GM21367 (cell line): ENCODE results near the gene CD53.
"Not testable (repeated sequence)": the region's sequence is repeated elsewhere in the genome, so short reads cannot be mapped to it uniquely, and the experiment has no call there.

Source experiments
- ATAC-seq: cut with Tn5 transposase; IDR thresholded peaks from one replicate; pipeline ENCODE4 v1.9.1; 2021; ENCODE audit not compliant: unreplicated experiment

CD53 gene

GRCh38 chr1:110914676-110915075 is 41.7 kb downstream of the CD53 start:
- ATAC-seq, result no peak

GRCh38 chr1:110915804-110916203 is 42.9 kb downstream of the CD53 start:
- no peak for ATAC-seq

- ATAC-seq, result no peak
These were observed 43.3 kb downstream of the CD53 start for GRCh38 chr1:110916274-110916668.

GRCh38 chr1:110916669-110917306 is 43.8 kb downstream of the CD53 start:
- peak; percentile 49 for ATAC-seq

DNA sequence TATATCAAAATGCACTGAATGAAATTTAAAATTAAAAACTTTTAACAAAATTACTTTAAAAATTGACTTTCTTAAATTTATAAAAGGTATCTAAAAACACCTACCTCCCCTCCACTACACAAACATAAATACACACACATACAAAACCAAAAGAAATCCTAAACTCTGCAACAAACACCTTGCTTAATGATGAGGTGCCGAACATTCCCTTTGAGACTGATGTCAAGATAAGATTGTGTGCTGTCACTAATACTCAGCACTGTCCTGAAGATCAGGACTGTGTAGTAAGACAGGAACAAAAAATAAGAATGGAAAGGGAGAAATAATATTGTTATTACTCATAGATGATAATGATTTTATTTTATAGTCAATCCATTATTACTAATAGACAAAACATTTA is 45.1 kb downstream of the CD53 start:
- ATAC-seq, result no peak

DNA sequence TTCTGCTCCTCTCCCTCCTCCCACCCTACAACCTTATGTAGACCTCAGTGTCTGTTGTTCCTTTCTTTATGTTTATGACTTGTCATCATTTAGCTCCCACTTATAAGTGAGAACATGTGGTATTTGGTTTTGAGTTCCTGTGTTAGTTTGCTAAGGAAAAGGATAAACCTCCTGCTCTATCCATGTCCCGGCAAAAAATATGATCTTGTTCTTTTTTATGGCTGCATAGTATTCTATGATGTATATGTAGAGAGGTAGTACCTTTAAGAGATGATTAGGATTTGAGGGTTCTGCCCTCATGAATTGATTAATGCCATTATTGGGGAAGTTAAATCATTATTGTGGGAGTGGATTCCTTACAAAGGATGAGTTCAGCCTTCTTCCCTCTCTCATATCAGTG is 49.0 kb downstream of the CD53 start:
- ATAC-seq, result no peak

GRCh38 chr1:110927484-110928075 is 54.6 kb downstream of the CD53 start:
- ATAC-seq, result no peak

DNA sequence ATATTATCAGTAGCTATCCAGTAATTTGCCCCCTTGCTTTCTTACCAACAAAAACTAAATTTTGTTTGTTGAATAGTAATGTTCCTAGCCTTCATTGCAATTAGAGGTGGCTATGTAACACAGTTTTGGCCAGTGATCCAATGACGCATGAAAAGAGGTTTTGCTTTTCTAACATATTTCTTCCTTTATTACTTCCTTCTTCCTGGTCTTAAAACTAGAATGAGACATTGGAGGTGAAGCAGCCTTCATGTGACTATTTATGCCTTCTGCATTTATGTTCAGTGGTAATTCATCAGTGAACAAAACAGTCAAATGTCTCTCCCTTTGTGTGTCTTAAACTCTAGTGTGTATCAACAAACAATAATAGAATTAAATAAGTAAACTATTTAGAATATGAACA is 55.2 kb downstream of the CD53 start:
- no peak for ATAC-seq

DNA sequence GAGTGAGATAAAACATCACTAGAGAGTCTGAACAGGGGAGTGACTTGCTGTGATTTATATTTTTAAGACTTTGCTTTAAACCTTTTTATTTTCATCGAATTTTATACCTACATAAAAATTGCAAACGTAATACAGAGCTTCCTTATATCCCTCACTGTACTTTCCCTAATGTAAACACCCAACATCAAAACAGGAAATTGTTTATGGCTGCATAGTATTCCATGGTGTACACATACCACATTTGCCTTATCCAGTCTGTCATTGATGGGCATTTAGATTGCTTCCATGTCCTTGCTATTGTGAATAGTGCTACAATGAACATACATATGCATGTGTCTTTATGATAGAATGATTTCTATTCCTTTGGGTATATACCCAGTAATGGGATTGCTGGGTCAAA is 56.0 kb downstream of the CD53 start:
- no peak for ATAC-seq

GRCh38 chr1:110931097-110931496 is 58.1 kb downstream of the CD53 start:
- ATAC-seq, result not testable (repeated sequence)

GRCh38 chr1:110936567-110936966 is 63.6 kb downstream of the CD53 start:
- ATAC-seq, result no peak

GRCh38 chr1:110944806-110945205 is 71.9 kb downstream of the CD53 start:
- ATAC-seq, result no peak

- ATAC-seq, result no peak
These were observed 72.7 kb downstream of the CD53 start for GRCh38 chr1:110945626-110946025.

- ATAC-seq, result no peak
These were observed 75.3 kb downstream of the CD53 start for GRCh38 chr1:110948038-110948810.
